HG03066 (cell line): ENCODE measurements around the gene GCLM.
"Not testable (repeated sequence)": the region's sequence is repeated elsewhere in the genome, so short reads cannot be mapped to it uniquely, and the experiment has no call there.

Source experiments
- ATAC-seq: cut with Tn5 transposase; IDR thresholded peaks from one replicate; pipeline ENCODE4 v1.9.1; 2021; ENCODE audit warnings: low read depth; ENCODE audit not compliant: unreplicated experiment

Gene GCLM, protein sequence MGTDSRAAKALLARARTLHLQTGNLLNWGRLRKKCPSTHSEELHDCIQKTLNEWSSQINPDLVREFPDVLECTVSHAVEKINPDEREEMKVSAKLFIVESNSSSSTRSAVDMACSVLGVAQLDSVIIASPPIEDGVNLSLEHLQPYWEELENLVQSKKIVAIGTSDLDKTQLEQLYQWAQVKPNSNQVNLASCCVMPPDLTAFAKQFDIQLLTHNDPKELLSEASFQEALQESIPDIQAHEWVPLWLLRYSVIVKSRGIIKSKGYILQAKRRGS

DNA sequence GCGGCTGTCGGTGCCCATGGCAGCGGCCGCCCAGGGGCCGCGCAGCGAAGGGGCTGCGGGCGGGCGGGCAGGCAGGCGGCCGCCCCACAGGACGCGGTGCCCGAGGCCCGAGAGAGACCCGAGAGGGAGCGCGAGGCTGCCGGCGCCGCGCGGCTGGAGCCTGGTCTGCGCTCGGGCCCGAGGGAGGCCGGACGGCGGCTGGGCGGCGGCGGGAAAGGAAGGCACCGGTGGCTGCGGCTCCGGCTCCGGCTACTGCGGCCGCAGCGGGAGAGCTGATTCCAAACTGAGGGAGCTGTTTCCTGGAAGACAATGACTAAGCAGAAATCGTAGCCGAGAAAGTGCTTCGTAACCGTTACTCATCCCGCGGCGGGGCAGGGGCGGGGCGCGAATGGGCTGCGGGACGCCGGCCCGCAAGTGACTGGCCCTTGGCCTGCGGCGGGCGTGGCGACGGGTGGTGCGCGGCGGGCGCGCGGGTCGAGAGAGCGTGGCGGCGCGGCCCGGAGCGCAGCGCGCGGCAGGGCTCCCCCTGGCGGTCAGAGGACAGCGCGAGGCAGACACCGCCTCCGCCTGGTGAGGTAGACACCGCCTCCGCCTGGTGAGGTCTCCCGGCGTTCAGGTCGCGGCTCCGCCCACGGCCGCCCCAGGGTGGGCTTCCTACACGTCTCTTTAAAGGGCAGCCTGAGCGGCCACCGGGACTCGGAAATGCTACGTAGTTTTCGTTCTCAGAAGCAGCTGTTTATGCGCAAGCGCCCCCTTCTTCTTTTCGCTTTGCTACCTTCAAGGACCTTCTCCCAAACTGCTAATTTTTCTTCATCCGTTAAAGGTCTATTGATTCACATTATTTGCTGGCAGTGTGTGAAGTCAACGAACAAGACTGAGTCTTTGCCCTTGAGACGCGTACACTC lies at the start of gene GCLM:
TSS of gene GCLM (minus strand) at position 285 of the 905 bp plus-strand sequence. CDS start at position 18, 267 bp downstream.
- ATAC-seq, result peak; percentile 91

DNA sequence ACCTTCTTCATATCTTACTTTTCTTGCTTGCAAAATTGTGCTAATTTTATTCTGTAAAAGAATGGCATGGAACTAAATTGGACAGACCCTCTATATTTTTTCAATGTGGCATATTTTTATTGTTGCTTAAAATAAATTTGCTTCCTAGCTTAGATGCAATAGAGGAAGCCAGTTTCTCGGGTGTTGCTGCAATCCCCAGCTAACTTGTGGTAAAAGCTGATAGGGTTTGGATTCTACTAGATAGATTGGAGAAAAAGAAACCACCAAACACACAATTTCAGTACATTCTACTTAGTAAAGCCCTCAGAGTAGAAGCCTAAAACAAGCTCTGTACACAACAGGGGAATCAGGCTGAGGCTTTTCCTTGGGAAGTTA lies 49.5 kb upstream of the GCLM start:
- no peak for ATAC-seq

DNA sequence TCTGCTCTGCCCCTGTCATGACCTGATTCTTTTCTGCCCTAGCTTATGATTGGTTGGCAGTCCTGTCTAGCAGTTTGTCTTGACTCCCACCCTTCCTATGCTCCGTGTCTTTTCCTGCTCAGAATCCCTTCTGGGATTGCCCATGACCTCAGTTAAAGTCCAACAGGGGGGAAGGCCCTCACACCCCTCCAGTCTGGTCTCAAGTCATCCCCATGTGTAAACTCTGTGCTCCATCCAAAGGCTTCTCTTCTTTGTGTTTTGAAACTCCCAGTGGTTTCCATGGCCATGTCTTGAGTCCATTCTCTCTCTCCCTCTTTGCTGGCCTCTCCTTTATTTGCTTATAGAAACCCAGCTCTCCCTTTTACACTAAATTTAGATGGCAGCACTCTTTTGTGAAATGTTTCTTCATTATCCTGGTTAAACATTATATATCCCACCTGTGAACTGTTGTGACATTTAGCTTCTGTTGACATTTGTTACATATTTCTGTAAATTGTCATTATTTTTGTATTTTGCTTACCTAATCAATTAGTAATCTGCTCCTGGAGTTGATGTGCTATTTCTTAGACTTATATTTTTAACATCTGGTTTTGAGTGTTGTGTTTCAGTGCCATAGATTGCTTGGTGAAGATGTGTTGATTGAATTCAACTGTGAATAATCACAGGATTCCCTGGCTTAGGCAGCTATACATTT lies 48.9 kb upstream of the GCLM start:
- ATAC-seq, result no peak

DNA sequence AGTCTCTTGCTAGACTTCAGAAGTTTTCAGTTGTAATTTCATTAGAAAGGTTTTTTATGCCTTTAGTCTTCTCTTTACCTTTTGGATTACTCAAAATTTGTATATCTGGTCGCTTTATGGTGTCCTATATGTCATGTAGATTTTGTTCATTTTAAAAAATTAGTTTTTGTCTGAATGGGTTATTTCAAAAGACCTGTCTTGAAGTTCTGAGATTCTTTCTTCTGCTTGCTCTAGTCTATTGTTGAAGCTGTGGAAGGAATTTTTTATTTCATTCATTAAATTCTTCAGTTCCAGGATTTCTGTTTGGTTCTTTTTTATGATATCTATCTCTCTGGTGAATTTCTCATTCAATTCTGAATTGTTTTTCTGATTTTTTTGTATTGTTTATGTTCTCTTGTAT lies 46.5 kb upstream of the GCLM start:
- ATAC-seq, result no peak

DNA sequence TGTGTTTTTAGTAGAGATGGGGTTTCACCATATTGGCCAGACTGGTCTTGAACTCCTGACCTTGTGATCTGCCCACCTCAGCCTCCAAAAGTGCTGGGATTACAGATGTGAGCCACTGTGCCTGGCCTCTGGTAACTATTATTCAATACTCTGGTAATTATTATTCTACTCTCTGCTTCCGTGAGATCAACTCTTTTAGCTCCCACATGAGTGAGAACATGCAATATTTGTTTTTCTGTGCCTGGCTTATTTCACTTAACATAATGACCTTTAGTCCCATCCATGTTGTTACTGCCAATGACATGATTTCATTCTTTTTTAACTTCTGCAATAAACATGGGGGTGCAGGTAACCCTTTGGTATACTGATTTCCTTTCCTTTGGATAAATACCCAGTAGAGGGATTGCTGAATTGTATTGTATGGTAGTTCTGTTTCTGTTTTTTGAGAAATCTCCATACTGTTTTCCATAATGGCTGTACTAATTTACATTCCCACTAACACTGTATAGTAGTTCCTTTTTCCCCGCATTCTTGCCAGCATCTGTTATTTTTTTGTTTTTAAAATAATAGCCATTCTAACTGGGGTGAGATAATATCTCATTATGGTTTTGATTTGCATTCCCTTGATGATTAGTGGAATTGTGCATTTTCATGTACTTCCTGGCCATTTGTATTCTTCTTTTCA lies 37.9 kb upstream of the GCLM start:
- not testable (repeated sequence) for ATAC-seq

DNA sequence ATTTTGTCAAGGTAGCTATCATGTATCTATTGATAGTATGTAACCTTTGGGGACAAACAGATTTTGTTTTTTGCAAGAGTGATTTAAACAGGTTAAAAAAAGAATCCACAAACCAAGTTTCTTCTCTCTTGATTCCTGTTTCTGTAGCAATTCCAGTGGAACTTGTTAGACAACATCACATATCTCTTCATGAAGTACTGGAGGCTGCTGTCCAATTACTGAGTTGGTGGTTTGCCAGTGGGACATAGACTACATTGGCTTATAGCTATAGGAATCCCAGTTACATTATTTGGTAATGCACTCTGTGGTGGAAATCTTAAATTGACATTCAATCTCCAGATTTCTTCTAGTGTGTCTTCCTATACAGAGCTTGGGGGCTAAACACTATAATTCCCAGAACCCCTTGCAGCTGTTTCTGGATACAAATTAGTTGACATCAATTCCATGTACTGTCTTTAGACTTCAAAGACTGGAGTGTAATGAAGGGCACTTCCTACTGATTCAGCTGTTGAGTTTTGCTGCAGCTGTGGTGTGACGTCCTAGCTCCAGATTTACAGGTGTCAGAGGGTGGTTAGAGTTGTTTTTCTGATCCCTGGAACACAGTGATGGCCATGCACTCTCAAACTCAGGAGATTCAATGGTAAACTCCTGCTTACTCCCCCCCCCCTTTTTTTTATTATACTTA lies 29.4 kb upstream of the GCLM start:
- no peak for ATAC-seq

DNA sequence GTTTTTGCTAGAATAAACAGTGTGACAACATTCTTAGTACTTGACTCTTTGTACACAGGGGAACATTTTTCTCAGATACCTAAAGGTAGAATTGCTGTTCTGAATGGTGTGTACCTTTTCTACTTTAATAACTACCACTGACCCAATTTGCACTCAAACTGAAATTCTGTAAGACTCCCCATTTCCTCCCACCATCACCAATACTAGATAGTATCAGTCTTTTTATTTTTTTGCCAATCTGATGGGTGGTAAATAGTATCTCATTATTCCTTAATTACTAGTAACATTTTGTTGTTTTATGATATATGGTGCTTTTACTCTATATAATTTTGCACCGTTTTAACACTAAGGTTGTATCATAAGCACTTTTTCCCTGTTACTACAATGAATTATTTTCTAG lies 28.8 kb upstream of the GCLM start:
- no peak for ATAC-seq

DNA sequence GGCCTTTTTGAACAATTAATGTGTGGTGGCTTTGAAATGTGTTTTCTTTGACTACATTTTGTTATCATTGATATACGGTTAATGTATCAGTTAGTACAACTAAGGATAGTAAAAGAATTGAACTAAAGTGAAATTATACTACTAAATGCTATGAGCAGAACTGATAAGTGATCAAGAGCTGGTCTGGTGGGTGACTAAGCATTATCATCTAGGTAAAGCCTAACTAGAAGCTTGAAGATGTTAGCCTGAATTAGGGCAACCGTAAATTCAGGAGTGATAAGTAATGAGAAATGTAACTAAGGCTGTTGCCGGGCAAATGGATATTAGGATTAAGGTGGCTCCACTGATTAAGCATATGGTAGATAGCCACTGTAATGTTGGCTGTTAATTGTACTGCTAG lies 16.0 kb upstream of the GCLM start:
- ATAC-seq, result no peak

DNA sequence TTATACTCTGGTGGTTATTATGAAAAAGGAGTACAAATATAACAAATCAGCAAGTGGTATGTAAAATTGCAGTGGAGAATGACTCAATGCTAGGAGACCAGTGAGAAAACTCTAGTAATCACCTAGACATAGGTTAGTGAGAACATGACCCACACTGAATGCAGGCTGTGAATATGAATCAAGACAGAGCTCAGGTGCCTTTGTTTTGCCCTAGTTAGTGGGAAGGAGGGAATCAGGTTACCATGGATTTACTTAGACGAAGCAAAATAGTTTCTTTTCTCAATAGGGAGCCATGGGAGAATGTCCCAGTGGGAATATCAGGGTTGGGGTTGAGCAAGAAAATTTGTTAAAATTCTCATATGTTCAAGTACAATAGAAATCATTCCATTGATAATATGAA lies 10.6 kb upstream of the GCLM start:
- ATAC-seq, result no peak

DNA sequence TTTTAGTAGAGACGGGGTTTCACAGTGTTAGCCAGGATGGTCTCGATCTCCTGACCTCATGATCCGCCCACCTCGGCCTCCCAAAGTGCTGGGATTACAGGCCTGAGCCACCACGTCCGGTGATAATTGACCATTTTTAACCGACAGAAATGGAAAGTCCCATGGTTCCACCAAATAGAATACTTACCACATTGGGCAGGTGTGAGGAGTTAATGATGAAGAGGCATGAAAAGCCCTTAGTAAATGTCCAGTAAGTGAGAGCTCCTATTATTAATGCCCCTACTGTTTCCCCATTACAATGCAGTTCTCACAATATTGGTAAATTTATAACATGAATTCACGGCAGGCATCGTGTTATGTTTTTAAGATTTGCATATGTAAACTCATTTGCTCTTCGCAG lies 8.1 kb upstream of the GCLM start:
- no peak for ATAC-seq

DNA sequence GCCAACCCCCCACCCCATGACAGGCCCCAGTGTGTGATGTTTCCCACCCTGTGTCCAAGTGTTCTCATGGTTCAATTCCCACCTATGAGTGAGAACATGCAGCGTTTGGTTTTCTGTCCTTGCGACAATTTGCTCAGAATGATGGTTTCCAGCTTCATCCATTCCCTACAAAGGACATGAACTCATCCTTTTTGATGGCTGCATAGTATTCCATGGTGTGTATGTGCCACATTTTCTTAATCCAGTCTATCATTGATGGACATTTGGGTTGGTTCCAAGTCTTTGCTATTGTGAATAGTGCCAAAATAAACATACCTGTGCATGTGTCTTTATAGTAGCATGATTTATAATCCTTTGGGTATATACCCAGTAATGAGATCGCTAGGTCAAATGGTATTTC lies 1.6 kb upstream of the GCLM start:
- not testable (repeated sequence) for ATAC-seq

DNA sequence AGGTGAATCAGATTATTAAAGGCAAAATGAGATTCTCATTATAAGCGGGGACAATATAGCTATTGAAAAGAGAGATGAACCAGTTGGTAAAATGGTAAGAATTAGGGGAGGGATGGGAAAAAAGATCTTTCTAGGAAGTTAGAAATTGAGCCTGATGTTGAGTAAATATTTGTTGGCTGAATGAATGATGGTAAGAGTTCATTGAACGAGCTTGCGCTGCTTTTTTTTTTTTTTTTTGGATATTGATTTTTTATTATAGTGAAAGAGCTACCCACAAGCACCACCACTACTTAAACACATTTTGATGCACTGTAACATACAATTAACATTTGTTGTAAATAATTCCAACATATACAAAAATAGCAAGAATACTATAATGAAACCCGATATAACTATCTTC lies 1.1 kb upstream of the GCLM start:
- no peak for ATAC-seq

DNA sequence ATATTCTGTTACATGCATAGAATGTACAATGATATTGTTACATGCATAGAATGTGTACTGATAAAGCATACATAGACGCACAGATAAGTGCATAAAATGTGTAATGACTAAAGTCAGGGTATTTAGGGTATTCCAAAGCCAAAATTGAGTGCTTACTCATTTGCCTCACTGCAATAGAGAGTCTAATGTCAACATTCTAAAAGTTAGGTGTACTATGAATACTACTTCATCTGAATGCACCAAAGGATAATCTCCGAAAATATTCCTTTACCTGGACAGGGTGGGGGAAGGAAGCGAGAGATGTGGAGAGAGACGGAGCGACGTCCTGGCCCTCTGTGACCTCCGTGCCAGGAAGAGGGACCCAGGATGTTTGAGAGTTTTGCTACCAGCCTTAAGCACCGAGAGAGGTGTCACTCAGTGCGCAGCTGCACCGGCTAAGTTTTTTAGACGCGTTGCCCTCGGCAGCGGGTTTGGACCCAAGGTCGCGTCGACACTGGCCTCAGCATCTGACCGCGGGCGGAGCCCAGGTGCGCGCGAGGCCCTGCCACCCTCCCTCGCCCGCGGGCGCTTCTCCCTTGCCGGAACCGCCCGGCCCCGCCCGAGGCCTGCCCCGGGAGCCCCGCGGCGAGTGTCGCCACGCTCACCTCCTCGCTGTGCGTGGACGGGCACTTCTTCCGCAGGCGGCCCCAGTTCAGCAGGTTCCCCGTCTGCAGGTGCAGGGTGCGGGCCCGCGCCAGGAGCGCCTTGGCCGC lies 660 bp downstream of the GCLM start:
- peak; percentile 41 for ATAC-seq

DNA sequence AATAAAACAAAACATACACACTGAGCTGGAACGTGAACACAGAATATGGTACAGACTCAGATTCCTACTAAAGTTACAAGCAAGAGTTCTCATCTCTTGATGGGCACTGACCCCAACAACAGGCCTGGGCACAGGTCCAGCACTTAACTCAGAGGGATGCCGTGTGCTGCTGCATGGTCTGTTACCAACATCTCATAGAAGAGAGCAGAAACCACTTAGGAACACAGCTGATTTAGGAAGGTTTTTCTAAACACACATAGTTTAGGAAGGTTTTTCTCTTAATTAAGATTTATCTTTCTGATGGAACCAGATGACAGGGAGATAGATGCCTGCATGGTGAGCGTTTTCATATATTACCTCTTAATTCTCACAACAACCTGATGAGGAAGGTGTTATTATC lies 1.5 kb downstream of the GCLM start:
- ATAC-seq, result no peak

DNA sequence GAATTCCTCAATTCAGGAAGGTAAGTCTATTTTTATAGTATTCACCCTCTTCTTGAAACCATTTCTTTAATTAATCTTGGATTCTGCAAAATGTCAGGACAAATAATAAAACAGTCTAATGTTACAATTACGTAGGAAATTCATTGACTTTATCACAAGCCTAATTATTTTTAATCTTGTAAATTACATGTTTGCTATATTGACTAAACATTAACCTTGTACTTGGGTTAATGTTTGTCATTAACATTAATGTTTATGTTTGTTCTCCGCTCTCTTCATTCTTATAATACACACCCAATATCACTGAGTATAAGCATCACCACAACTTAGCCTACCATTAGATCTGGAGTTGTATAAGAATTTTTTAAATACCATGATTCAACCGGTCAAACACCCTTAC lies 2.8 kb downstream of the GCLM start:
- no peak for ATAC-seq

DNA sequence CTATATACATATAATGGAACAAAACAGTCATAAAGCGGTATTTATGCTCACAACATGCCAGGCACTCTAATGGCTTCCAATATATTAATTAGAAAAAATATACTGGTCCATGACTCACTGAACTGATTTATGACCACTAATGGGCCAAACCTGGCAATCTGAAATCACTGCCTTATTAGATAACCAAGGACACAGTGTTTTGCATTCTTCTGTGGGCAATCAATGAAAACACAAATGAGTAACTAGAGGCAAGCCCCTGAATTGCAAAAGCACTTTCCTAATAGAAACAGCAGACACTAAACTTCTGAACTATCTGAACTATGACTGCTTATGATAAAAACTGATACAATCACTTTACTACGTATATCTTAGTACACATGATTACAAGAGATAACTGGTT lies 3.5 kb downstream of the GCLM start:
- no peak for ATAC-seq

DNA sequence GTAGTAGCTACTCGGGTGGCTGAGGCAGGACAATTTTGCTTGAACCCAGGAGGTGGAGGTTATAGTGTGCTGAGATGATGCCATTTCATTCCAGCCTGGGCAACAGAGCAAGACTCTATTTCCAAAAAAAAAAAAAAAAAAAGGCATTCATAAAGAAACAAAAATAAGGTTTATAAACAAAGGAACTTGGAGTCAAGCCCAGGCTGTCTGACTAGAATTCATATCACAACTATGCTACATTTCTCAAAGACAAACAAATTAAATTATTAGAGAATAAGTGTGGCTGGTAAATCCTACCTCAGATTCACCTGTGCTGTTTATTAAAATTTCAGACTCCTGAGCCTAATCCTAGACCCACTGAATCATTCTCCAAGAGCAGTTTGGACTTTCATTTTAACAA lies 4.2 kb downstream of the GCLM start:
- ATAC-seq, result no peak

DNA sequence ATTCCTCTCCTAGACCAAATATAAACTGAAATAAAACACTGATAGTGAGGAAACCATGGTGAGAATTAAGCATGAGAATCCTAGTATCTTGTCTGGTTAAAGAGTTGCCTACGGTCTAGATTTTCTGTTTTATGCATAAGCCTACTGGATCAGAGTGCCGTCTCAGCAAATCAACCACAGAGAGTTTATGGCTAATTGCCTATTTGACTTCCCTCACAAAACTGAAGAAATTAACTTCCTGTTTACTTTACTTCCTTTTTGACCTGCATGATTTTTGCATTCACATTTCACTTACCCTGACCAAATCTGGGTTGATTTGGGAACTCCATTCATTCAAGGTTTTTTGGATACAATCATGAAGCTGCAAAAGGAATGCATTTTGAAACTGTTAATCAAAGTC lies 5.0 kb downstream of the GCLM start:
- no peak for ATAC-seq

DNA sequence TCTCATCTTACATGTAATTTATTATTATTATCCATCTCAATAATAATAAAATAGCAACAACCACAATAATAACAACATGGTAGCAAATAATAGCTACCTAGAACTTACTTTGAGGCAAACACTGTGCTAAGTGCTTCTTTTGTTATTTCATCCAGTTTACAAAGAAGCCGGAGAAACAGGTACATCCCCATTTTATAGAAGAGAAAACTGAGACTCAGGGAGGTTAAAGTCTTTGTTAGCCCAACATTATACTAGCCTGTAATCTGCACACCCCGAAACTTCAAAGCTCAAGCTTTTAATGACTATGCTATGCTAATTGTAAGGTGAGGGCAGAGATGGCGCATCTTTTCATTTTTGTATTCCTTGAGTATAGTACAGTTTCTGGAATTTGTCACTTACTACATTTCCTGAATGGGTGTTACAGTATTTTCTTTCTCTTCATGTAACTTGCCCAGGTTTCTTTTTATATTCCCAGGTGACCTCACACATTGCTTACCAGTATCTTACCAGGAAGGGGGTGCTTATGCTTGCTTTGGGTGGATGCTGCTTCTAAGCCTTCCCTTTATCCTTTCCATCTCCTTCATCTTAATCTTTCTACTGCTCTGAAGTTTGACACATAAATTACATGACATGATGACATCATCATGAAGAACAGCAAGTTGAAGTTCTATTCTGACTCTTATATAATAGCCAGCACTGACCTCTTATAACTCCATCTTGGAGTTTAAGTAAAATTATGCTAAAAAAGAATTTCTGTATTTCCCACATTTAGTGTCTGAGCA lies 8.3 kb downstream of the GCLM start:
- ATAC-seq, result no peak
